ENCODE measurements around the gene ERBB4.

DNA sequence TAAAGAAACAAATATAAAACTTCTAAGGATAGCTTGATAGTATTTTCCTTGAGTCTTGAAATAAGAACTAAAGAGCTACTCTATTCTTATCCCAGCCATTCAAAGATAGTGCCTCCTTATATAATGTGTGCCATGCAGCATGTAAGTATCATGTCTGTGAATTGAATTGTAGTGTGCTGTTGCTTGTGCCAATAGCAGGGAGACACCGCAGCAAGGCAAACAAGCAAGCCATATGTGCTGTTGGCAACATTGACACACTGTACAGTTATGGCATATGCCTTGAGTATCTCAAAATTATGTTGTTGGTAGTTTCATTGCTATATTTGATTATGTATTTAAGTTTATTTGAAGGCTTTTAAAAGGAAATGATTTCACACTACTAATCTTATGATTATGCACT is 58.2 kb downstream of the ERBB4 start:
- TF ChIP-seq ZNF8 (CRISPR knock-in tag; IDR thresholded peaks at IDR 0.05) (no peak), OSR1 (CRISPR knock-in tag; IDR thresholded peaks at IDR 0.05) (no peak), CSDC2 (CRISPR knock-in tag; IDR thresholded peaks at IDR 0.05) (no peak), PPARA (CRISPR knock-in tag; IDR thresholded peaks at IDR 0.05; ENCODE audit: borderline replicate concordance) (no peak)

All from SK-N-SH treated with all-trans-retinoic acid at 6 μM for 48 hours (cell line).